Breast epithelium (tissue), 3 donors: ENCODE results near the gene POP4.

ENCODE experiments used
- POLR2A ChIP-seq: fragments of 450-650 bp; IDR thresholded peaks from one replicate; pipeline ENCODE4 v1.6.1; 2016; ENCODE audit warnings: antibody characterized with exemption, mild to moderate bottlenecking, moderate library complexity
- POLR2AphosphoS5 ChIP-seq, 3 donors: sonication (generic); formaldehyde crosslinking; IDR thresholded peaks; one replicate each; pipeline ENCODE4 v1.6.1; 2017; ENCODE audit warnings: antibody characterized with exemption in 3 of 3
- TF ChIP-seq, protein P1 (sequence below), 3 donors: fragments of 450-650 bp; IDR thresholded peaks; one replicate each; pipeline ENCODE4 v1.5.1; 2016 to 2017; ENCODE audit warnings: antibody characterized with exemption in 3 of 3, mild to moderate bottlenecking in 3 of 3, moderate library complexity in 3 of 3

- TF ChIP-seq POLR2AphosphoS5 (IDR thresholded peaks at IDR 0.05) = no peak
- TF ChIP-seq, protein P1, sequence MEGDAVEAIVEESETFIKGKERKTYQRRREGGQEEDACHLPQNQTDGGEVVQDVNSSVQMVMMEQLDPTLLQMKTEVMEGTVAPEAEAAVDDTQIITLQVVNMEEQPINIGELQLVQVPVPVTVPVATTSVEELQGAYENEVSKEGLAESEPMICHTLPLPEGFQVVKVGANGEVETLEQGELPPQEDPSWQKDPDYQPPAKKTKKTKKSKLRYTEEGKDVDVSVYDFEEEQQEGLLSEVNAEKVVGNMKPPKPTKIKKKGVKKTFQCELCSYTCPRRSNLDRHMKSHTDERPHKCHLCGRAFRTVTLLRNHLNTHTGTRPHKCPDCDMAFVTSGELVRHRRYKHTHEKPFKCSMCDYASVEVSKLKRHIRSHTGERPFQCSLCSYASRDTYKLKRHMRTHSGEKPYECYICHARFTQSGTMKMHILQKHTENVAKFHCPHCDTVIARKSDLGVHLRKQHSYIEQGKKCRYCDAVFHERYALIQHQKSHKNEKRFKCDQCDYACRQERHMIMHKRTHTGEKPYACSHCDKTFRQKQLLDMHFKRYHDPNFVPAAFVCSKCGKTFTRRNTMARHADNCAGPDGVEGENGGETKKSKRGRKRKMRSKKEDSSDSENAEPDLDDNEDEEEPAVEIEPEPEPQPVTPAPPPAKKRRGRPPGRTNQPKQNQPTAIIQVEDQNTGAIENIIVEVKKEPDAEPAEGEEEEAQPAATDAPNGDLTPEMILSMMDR (IDR thresholded peaks at IDR 0.05) = no peak
- no peak for TF ChIP-seq POLR2A
Observed at GRCh38 chr19:29635963-29636362, 29.9 kb downstream of the POP4 start.
